ENCODE results near the gene NCKAP1.
A peak's percentile ranks its signal among the peaks of the same experiment; 100 is the strongest.
"Not testable (repeated sequence)": the region's sequence is repeated elsewhere in the genome, so short reads cannot be mapped to it uniquely, and the experiment has no call there.

NCKAP1 gene

DNA sequence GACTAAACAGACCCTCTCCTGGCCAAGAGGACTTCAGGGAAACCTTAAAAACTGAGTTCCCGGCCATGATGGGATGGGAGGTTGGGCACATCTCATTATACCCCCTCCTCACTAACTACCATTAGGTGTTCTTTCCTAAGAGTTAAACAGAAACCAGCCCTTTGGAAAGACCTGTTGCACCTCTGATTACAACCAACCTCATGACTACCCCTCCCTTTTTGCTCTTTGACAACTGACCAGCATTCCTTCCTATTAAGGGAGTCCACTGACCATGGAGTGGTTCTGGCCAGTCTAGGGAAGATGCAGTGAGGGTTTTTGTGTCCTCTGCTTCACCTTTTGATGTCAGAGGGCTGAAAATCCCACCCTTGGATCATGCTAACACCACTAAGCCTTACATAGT is 127.3 kb downstream of the NCKAP1 start:
- DNase-seq: no peak

DNA sequence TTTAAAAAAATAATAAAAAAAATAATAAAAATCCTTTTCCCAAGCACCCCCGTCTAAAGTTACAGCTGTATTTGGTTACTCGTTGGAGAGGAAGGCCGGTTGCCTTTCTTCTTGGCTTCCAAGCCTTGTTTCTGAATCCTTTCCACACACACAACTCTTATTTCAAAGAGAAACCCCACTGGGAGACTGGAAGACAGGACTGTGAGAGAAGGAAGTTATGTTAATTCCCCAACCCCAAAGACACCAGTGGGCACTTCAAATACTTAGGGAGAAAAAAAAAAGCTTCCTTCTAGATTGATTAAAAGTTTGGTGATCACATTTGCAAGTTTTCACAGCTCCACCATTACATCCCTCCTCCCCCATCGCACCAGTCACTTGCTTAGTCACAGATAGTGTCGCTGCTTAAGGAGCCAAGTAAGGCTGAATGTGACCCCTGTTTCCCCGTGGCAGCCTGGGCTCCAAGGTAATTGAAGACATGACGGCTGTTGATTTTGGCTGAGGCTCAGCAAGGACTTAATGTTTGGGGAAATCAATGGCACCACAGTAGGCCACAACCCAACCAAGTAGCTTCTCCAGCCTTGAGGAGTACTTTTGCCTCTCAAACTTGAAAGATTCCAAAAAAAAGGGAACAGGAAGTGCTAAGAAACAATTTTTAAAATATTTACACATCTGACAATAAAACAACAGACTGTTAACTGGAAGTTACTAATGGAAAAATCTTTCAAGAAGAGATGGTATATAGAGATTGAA is 131.0 kb downstream of the NCKAP1 start:
- DNase-seq: peak; percentile 14

DNA sequence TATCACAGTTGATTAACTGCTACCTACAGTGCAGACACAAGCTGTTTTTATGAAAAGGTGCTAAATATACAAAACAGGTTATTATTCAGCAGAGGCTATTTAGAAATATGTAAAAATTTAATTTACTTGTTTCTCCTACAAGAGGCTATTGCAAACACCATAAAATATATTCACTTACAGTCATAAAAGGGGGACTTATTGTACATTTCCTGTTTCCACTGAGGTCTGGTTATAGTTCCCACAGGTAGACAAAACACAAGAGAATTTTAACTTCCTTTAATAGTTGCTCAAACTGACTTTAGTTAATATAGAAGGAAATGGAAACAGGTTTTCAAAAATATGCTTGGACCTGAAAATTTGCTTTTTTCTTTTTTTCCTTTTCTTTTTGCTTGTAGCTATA is 131.8 kb downstream of the NCKAP1 start:
- no peak for DNase-seq

DNA sequence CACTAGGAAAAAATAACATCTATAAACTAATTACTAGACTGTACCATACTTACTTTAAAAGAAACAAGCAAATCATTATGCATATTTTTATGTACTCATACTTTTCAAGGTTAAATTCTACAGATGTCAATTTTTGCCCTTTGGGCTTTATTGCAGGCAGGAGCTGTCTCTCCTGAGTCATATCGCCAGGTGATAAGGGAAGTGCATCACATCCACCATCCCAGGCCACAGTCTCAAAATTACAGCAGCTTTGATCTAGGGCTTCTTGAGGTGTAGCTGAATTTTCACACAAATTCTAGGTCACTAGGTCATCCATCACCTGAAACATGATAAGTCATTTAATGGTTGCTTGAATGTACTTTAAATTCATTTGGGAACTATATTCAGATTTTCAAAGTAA is 133.4 kb downstream of the NCKAP1 start:
- DNase-seq: no peak

DNA sequence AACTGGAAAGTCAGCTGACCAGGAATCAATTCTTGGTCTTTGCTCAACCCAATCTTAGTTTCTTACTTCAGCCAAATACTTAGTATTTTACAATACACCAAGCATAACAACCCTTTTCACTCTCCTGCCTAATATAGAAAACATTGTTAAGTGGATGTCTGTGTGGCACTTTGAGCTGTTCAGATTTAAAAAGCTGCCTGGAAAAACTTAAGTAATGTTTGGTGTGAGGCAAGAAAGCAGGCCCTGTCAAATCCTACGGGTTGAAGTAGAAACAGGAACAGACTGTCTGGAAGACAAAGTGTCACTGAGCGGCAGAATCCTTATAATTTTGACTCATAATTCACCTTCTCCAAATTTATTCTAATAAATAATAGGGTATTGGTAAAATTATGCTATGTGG is 134.7 kb downstream of the NCKAP1 start:
- no peak for DNase-seq

DNA sequence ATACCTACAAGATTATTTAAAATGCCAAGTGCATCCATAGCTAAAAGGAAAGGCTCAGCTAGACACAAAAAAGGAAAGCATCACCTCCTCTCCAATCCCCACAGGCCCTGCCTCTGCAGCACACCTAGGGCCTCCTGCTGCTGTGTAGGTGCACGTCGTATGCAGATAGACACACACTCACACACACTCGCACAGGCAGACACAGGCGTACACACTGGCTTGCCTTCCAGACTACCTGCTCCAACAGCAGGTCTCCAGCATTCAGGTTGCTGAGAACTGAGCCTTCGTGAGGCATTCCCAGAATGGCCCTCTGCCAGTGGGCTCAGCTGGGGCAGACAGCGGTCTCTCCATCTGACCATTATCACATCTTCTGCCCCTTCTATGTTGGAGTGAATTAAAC is 136.5 kb downstream of the NCKAP1 start:
- no peak for DNase-seq

DNA sequence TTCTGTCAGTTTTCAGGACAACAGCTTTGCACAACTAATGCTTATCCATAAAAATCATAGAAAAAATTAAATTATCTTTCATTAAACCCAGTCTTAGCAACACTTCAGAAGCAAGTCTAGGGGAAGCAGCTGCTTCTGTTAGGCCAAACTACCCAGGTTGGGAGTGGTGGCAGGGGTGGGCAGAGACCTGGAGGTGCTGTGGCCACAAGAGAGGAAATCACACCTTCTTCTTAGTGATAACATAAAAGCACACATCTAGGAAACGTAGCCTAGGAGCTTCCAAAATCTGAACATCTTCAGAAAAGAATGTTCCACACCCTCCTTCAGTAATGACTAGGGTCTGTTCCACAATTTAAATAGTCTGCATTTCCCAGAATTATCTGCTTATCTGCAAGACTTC is 139.5 kb downstream of the NCKAP1 start:
- DNase-seq: no peak

DNA sequence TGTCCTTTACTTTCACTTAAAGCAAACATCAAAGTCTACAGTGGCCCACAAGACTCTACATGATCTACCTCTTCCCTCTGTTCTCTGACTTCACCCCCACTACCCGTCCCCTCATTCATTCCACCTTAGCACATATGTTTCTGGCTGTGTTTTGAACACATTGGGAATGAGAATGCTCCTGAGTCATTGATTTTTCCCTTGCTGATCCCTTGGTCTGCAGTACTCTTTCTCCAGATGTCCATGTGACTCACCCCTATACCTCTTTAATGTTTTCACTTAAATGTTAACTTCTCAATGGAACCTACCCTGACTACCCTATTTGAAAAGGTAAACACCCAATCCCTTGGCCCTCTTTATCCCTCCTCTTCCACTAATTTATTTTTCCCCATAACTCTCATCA is 141.1 kb downstream of the NCKAP1 start:
- DNase-seq: peak; percentile 71

DNA sequence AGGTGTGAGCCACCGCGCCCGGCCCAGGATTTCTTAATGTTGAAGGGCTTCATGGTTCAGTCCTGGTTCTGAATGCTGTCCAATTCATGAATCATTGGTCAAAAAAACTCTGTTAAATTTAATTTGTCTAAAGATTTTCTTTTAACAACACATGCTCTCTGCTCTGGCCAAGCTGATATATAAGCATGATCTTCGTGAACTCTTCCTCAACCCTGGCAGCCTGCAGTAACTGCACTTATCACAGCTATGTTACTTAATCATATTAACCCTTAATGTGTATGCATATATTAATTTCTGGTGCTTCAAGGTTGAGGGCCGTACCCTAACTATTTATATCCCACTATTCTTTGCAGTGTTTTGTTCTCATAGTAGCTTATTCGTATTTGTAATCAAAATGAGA is 142.5 kb downstream of the NCKAP1 start:
- no peak for DNase-seq

DNA sequence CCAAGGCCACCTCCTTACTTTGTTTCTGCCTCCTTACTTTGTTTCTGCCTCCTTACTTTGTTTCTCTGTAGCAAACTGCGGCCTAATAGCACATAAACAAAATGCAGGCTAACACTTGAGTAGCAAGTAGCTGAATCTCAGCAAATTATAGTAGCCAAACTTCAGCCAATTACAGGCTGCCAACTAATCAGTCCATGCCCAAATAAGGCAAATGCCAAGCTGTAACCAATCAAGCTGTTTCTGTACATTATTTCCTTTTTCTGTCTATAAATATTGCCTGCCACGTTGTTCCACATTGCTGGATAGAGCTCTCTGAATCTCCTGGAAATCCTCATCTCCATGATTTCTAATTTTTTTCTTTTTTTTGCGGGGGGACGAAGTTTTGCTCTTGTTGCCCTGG is 143.1 kb downstream of the NCKAP1 start:
- no peak for DNase-seq

DNA sequence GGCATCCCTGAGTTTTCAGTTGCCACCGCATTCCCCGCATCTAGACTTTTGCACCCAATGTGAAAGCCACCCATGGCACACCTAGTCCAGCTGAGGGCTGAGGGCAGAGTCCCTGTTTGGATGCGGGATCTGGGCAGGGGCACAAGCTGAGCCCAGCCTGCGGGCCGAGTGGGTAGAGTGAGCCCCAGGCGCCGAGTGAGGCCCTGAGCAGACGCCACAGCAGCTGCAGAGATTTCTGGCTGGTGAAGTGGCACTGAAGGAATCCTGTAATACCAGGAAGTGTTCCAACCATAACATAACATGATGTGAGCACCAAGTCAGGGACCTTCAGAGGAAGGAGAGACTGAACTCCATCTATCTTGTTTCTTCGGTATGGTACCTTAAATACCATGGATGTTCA is 144.1 kb downstream of the NCKAP1 start:
- no peak for DNase-seq

DNA sequence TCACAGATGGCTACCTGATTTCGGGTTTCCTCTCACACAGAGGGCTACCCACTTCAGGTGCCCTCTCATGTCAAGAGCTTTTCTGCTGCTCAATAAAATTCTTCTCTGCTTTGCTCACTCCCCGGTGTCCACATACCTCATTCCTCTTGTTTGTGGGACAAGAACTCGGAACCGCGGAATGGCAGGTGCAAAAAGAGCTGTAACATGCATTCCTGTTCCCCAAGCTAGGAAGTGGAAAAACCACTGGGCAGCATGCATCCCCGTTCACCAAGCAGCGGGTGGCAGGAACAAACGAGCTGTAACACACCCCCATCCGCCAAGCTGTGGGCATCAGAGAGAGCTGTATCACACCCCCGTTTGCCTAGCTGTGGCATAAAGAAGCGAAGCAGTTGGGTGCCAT is 144.6 kb downstream of the NCKAP1 start:
- no peak for DNase-seq

DNA sequence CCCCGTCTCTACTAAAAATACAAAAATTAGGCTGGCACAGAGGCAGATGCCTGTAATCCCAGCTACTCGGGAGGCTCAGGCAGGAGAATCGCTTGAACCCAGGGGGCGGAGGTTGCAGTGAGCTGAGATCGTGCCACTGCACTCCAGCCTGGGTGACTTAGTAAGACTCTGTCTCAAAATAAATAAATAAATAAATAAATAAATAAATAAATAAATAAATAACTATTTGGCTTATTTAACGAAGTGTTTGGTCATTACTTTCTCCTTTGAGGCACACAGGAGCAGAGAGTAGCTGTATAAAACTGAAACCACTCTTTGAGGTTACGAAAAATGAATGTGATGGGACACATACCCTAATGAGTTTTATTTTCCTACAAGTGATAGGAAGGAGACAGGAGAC is 145.2 kb downstream of the NCKAP1 start:
- not testable (repeated sequence) for DNase-seq

DNA sequence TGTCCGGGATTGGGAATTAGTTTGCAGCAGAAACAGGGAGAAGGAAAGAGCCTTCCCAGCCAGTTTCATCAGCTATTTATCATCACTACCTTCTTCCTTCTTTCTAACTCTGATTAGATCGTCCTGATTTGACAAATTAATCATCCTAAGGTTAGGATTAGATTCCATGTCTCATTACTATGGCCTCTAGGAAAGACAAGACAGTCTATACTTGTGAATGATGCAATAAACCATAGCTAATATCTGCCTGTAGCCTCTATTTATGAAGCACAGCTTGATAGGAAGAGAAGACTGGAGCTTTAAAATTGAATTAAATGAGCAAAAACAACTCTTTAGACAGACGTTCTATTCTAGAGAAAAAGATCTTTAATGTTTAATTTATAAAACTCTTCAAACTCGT is 146.6 kb downstream of the NCKAP1 start:
- DNase-seq: no peak

DNA sequence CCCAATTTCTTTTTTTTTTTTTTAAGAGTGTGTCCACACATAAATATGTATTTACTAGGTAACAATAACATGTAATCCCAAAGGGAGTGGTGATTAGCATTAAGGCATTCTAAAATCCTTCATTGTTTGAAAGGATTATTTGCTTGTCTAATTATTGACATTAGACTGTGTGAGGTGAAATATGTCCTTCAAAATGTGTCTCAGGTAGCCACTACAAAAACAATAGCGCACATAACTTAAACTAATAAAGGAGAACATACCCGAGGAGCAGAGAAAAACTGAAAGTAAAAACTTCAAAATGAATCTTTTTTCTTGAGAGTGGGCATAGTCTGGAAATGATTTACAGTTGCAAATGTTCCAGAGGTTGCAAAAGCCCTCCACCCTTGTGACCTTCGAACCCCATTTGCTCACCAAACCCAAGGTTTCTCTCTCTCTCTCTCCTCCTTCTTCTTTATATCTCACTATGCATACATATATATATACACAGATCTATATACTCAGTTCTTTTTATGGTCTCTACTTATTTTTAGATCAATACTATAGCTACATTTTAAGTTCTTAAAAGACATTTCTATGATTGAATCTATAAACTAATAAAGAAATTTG is 147.4 kb downstream of the NCKAP1 start:
- no peak for DNase-seq

DNA sequence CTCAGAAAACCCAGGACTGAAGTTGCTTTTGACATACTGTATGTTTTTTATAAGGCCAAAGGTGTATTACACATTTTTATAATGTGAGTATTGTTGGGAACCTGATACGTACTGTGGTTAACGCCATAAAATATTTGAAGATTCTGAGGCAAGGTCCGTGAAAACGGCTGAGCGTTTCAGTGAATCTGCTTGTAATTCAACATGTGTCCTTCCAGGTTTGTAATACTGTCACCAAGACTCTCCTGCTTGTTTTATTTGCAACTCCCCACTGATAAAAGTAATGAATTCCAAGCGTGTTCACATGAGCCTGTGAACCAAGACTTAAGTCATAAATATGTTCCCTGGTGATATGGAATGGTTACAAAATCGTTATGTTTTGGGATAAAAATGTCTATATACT is 148.0 kb downstream of the NCKAP1 start:
- DNase-seq: peak; percentile 44

DNA sequence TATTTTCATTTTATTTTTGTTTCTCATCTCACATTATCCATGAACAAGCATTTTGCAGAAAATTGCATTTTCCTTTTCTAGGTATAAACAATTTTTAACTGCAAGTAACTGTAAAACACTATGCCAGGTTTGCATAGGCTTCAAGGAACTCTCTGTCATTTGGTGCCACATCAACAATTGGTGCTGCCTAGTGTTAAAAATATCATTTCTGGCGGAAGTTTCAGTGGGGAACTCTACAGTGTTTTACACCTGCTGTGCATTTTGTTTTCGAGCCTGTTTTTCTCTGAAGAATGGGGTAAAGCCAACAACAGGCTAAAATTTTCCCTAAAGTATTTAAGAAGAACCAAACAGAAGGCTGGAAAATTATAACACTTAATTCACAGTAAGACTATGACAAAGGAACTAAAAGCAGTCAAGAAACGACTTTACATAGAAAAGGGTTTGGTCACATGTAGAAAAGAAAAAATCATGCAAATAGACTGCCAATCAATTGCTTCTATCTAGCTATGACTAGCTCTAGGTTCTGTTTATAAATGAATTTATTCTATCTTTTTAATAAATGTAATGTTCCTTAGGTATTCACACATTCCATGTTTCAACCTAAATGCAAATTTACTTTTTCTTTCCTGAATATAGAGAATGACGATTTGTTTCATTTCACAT is 150.4 kb downstream of the NCKAP1 start:
- DNase-seq: no peak

DNA sequence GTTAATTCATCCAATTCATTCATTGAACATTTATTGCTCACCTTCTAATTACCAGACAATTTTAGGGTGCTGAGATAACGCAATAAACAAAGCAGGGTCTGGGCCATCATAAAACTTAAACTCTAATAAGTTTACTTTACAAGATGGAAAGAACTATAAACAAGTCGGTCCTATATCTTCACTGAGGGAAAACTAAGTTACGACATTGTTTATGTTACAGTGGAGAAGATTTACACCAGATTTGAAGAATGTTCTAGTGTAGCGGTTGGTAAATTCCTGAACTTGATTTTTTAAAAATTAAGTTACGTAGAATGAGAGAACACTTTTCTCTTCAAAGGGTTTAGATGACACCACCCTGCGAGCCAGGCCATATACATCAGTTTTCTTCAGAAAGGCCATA is 151.2 kb downstream of the NCKAP1 start:
- no peak for DNase-seq

DNA sequence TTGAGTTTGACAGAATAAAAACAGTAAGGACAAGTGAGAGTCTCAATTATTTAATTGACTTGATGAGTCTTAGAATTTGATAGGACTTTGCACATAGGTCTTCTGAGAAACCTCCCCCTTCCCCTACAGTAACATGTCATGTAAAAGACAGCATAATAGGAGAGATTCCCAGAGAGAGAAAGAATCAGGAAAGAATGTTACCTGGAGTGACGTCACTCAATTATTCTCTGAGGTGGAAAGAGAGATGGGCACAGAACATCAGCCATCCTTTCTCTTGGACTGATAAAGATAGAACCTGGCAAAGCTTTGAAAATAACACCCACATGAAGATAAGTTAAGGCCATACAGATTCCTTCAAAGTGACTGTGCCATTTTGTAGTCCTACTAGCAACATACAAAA is 152.5 kb downstream of the NCKAP1 start:
- DNase-seq: no peak

DNA sequence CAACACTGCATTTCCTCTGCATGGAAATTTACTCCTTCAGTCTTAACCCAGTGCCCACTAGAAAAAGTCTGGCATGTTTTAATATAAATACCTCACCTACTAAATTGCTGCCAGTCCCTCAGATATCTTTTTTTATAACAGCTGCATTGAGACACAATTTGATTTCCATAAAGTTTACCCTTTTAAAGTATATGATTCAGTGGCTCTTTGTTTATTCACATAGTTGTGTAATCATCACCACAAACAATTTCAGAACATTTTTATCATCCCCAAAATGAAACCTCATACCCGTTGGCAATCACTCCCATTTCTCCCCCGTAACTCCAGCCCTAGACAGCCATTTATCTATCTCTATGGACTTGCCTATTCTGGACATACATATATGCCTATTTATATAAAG is 154.8 kb downstream of the NCKAP1 start:
- DNase-seq: no peak

DNA sequence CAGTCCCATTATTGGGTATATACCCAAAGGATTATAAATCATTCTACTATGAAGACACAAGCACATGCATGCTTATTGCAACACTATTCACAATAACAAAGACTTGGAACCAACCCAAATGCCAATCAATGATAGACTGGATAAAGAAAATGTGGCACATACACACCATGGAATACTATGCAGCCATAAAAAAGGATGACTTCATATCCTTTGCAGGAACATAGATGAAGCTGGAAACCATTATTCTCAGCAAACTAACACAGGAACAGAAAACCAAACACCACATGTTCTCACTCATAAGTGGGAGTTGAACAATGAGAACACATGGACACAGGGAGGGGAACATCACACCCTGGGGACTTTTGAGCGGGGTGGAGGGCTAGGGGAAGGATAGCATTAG is 158.2 kb downstream of the NCKAP1 start:
- not testable (repeated sequence) for DNase-seq

DNA sequence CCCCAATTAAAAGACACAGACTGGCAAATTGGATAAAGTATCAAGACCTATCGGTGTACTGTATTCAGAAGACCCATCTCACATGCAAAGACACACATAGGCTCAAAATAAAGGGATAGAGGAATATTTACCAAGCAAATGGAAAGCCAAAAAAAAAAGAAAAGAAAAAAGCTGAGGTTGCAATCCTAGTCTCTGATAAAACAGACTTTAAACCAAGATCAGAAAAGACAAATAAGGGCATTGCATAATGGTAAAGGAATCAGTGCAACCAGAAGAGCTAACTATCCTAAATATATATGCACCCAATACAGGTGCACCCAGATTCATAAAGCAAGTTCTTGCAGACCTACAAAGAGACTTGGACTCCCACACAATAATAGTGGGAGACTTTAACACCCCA is 161.6 kb downstream of the NCKAP1 start:
- DNase-seq: not testable (repeated sequence)

DNA sequence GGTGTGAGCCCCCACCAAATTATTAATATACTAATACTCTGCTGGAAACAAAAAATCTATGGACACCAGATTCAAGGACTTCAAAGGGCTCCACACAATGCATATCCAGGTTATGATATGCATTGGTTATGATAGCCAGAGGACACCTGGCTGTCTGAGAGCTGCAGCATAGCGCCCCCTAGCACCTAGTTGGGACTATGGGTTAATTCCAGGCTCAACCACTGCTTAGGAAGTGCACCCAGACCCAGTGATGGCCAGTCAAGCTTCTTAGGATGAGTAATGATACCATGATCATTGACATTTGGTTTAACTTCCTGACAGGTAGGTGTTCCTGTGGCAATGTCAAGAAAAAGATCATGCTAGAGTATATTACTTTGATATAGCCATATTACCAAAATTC is 168.0 kb downstream of the NCKAP1 start:
- no peak for DNase-seq

DNA sequence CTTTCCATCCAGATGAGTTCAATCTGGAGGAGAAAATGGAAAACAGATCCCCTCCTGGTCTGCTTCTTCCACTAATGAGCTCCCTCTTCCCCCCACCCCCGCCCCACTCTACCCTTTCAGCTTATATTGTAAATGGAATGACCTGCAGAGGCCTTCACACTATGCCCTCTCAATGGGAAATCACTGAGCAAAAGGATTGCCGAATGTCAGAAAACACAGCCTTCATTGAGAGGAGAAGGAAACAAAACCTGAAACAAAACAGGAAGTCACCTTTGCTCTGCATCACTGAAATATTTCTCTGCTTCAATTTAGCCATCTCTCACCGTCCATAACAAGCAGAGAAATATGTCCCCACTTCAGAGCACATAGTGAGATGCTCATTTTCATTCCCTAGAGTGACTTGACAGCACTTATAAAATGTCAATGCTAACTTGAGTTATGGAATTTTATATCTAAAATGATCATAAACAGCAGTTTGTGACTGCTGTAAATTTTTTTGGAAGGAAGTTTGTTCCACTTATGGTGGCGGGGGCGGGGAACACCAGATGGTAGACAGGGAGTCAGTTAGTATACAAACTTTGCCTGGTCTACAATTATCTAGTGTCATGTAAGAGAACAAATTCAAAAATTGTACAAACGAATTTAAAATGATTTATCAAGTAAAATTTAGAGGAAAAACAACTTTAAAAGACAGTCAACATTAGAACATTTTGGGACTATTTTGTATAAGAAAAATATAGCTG is 170.0 kb downstream of the NCKAP1 start:
- no peak for DNase-seq

Measured in fibroblast of skin of right quadriceps (primary cell).